ENCODE measurements around the gene IL16.
"Not testable (repeated sequence)": the region's sequence is repeated elsewhere in the genome, so short reads cannot be mapped to it uniquely, and the experiment has no call there.

Gene IL16

DNA sequence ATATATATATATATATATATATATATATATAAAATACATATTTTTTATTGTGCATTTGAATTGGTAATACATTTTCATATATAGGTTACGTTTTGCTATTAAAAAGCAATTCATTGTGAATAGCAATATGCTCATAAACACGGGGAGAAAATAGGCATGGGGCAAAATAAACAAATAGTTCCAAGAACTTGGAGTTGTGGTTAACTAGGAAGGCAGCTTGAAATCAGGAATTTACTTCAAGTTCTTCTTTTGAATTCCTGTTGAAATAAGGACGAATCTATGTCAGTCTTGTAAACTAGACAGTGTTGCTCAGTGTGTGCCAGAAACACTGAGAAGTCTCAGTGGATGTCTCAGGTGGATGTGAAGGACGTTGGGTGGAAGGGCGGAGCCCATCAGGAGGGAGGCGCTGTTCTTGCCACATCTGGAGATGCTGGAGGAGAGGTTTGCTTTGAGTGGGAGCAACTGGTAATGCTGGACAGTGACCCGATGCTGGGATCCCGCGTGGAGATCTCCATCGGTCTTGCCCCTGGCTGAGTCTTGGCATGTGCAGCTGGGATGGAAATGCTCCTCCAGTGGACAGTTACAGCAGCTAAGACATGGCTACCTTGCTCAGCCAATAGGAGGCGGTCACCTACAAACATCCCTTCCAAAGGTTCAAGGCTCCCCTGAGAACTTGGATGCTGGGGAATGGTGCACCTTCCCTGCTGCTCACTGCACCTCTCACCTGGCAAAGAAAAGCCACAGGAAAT is 2.5 kb downstream of the IL16 start:
- DNase-seq (ENCODE audit: low read depth in 2 of 2) = no peak

DNA sequence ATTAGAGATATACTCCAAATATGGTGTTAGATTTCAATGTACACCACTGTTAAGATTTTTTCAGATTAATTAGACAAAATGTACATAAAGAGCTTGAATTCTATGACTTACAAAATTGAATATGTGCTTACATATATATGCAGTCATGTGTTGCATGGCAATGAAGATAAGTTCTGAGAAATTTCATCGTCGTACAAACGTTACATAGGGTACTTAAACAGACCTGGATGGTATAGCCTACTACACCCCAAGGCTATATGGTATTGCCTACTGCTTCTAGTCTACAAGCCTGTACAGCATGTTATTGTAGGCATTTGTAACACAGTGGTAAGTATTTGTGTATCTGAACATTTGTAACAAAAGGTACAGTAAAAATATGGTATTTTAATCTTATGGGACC is 9.3 kb downstream of the IL16 start:
- DNase-seq (ENCODE audit: low read depth in 2 of 2) = no peak

DNA sequence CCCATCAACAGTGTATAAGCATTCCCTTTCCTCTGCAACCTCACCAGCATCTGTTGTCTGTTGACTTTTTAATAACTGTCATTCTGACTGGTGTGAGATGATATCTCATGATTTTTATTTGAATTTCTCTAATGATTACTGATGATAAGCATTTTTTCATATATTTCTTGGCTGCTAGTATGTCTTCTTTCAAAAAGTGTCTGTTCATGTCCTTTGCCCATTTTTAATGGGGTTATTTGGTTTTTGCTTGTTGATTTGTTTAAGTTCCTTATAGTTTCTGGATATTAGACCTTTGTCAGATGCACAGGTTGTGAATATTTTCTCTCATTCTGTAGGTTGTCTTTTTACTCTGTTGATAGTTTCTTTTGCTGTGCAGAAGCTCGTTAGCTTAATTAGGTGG is 11.3 kb downstream of the IL16 start:
- not testable (repeated sequence) for DNase-seq (ENCODE audit: low read depth in 2 of 2)

DNA sequence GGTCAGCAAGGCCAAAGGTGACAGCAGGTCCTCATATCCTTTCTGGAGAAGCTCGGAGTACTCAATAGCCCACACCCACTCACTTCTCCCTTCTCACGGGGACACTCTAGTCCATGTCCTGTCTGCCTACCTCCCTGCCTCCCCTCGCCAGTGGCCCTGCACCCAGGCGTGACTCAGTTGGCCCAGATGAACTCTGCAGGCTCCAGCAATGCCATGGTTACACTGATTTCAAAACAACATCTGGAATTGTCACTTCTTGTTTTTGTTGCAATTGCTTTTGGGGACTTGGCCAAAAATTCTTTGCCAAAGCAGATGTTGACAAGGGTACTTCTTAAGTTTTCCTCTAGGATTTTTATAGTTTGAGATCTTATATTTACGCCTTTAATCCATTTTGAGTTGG is 13.0 kb downstream of the IL16 start:
- no peak for DNase-seq (ENCODE audit: low read depth in 2 of 2)

DNA sequence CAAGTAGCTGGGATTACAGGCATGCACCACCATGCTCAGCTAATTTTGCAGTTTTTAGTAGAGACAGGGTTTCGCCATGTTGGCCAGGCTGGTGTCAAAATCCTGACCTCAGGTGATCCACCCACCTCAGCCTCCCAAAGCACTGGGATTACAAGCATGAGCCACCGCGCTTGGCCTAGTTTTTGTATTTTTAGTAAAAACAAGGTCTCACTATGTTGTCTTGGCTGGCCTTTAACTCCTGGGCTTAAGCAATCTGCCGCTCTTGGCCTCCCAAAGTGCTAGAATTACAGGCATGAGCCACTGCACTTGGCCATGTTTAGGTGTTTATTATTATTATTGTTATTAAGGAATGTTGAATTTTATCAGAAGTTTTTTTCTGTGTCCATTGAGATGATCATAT is 14.7 kb downstream of the IL16 start:
- no peak for DNase-seq (ENCODE audit: low read depth in 2 of 2)

DNA sequence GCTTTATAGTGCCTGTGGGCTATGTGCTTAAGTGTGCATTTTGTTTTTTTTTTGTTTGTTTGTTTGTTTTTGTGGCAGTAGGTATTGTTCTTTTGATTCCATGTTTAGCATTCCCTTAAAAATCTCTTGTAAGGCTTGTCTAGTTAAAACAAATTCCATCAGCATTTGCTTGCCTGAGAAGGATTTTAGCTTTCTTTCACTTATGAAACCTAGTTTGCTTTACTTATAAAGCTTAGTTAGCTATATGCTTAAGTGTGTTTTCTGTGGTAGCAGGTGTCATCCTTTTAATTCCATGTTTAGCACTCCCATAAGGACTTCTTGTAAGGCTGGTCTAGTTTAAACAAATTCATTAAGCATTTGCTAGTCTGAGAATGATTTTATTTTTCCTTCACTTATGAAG is 17.3 kb downstream of the IL16 start:
- DNase-seq (ENCODE audit: low read depth in 2 of 2) = no peak

DNA sequence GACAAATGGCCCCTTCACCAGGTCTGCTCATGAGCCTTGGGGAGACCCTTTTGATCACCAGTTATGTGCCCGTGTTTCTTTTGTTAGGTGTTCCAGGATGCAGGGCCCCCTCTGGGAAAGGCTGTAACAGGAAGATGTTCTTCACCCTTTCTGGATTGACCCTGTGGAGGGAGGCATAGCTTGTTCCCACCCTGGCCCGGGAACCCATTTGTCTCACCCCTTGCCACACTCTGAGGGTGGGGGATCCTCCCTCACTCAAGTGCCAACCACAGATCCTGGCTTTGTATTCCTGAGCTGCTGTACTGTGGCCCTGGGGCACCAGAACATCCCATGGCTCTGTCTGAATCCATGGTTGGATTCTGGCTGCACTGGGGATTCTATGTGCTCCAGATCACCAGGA is 18.9 kb downstream of the IL16 start:
- no peak for DNase-seq (ENCODE audit: low read depth in 2 of 2)

DNA sequence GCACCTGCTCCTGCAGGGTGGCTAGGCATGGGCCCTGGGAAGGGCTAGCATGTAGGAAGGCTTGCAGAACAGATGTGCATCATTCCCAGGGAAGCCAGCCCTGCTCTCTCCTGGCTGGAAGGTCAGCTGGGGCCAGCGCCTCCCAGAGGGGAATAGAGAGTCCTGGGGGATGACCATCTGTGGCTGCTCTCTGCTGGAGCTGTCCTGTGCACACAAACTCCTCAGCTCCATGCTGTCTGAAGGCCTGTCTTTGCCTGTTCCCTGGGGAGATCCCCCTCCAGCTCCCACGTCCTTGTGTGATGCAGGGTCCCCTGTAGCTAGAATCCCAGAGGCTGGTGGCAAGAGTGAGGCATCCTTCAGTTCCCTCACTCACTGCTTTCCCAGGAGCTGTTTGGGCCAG is 19.3 kb downstream of the IL16 start:
- no peak for DNase-seq (ENCODE audit: low read depth in 2 of 2)

DNA sequence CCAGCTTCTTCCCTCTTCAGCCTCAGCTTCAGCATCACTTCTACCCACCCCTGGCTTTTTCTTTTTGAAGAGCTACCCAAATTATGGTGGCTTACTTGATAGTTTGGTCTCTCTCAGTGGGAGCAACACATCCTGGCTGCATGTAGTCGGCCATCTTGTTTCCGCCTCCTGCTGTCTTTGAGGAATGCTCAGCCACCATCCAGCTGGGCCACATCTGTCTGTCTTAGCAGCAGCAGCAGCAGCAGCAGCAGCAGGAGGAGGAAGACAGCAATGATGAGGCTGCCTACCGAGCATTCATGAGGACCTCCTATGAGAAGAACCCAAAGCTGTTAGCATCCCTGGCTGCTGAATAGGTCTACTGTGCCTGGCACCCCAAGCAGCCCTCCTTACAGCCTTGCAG is 19.7 kb downstream of the IL16 start:
- no peak for DNase-seq (ENCODE audit: low read depth in 2 of 2)

DNA sequence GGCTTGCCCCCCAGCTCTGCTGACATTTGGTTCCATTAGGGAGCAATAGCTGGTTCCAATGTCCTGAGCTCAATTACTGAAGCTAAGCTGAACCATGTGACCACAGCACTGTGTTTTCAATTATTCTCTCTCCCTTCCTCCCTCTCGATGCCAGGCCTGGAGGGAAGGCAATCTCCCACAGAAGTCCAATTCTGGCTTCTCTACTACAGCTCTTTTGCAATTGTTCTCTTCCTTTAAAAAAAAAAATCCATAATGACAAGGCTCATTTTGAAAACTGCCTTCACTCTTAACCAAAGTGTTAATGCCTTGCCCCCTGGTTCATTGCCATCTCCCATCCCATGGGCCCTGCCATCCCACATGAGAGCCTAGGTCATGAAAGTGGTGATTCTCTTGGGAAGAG is 24.8 kb downstream of the IL16 start:
- no peak for DNase-seq (ENCODE audit: low read depth in 2 of 2)

DNA sequence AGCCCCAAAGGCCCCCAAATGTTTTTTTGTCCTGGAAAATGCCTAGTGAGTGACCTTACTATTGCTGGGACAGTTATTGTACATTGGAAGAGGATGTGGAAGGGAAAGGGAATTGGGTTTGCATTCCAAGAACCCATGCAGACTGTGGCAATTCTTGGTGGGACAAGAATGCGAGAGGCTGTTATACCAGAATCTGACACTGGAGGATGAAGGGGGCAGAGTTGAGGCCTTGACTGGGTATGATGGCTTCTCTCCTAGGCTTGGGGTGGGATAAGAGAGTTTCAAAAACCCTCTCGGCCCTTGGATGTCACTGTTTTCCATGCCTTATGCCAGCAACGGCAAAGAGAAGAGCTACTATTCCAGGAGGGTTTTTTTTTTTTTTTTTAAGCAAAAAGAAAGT is 25.3 kb downstream of the IL16 start:
- no peak for DNase-seq (ENCODE audit: low read depth in 2 of 2)

DNA sequence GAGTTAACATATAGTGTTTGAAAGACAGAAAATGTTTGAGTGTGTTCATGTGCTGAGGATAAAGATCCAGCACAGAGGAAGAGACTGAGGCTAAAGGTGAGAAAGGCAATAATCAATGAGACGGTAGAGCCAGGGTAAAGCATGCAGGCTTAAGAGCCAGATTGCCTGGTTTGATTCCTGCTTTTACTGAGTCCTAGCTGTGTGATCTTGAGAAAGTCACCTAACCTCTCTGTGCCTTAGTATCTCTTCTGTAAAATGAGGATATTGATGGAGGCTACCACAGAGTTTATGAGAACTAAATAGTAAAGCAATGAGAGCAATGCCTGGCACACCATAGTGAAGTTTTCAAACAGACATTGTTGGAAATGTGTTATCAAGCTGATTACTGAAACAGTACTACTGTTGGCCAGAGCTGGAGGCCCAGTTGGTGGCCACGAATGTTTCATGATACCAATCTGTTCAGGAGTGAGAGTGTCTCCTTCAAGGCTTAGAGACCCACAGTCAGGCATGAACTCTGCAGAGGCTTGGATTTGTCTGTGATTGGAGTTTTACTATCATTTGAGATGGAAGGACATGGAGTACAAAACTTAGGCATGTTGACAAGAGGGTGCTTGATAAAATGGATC is 26.8 kb downstream of the IL16 start:
- DNase-seq (ENCODE audit: low read depth in 2 of 2) = no peak

DNA sequence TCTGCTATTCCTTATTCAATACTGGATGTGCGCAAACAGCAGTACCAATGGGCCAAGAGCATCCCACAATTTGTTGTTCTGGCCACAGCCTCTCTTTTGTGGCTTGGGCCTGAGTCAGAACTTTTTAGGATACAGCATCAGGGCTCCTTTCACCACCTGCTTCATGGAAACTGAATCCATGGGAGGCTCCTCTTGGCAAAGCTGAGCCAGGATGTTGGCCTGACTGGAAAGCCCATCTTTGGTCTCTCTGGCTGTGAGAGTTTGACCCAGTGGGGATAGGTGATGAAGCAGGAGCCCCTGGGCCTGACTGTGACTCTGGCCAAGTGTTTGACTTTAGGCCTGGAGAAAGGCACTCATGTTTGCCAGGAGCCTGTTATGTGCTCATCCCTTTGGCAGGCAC is 27.6 kb downstream of the IL16 start:
- DNase-seq (ENCODE audit: low read depth in 2 of 2) = no peak

DNA sequence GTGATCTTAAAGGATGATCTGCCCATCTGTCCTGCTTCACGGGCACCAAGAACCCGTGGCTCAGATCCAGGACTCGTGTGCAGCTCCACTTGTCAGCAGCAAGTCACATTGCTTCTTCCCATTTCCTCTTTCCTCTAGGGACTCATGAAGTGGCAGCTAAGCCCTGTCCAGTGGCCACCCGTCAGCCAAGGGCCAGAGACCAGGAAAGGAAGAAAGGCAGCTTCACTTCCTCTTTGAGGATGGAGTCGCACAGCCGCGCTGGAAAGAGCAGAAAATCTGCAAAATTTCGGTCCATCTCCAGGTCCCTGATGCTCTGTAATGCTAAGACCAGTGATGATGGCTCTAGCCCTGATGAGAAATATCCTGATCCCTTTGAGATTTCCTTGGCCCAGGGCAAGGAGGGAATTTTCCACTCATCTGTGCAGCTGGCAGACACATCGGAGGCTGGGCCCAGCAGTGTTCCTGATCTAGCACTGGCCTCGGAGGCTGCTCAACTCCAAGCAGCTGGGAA is 28.5 kb downstream of the IL16 start:
- no peak for DNase-seq (ENCODE audit: low read depth in 2 of 2)

DNA sequence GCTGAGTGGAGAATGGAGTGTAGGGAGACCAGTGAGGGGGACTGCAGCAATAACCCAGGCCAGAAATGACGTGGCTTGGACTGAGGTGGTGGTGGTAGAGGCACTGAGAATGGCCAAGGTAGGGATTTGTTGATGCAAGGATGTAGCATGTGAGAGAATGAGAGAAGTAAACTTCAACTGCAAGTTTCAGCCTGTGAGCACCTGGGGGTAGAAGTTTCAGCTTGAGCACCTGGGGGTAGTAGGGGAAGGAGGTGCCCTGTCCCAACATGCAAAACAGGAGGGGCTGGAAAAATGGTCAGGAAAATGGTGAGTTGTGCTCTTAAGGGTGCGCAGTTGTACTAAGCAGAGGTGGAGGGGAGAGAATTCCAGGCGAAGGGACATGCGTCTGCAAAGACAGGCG is 31.0 kb downstream of the IL16 start:
- DNase-seq (ENCODE audit: low read depth in 2 of 2) = no peak

DNA sequence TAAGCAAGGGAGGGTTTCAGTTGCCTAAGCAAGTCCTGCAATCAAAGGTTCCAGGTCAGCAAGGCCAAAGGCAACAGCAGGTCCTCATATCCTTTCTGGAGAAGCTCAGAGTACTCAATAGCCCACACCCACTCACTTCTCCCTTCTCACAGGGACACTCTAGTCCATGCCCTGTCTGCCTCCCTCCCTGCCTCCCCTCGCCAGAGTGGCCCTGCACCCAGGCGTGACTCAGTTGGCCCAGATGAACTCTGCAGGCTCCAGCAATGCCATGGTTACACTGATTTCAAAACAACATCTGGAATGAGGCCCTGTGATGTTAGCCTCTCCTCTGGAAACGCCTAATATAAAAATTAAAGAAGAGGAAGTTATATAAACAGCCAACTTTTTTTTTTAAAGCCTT is 32.9 kb downstream of the IL16 start:
- no peak for DNase-seq (ENCODE audit: low read depth in 2 of 2)

DNA sequence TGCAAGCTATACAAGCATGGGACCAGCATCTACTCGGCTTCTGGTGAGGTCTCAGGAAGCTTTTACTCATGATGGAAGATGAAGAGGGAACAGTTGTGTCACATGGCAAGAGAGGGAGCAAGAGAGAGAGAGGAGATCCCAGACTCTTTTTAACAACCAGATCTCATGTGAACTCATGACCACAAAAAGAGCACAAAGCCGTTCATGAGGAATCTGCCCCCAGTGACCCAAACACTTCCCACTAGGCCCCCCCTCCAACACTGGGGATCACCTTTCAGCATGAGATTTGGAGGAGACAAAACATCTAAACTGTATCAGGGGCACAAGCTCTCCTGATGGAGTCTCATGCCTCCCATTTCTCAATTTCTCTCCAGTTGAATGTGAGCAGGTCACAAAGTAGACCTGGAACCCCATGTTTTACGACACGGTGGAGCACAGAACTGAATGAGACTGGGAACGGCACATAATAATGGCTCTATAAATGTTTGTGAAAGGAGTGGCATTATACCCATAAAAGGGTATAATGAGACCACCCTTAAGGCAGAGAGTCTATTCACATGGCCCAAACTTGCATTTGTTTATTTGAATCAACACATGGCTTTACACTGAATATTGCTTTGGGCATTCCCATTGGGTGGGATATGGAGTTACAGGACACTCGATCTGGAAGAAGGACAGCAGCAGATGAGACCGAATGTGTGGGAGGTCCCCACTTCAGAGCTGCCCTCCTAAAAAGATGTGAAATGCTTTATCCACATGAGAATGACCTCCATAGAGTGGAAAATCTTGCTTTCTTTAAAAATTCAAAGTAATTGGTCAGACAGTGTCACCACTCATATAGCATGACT is 38.8 kb downstream of the IL16 start:
- no peak for DNase-seq (ENCODE audit: low read depth in 2 of 2)

DNA sequence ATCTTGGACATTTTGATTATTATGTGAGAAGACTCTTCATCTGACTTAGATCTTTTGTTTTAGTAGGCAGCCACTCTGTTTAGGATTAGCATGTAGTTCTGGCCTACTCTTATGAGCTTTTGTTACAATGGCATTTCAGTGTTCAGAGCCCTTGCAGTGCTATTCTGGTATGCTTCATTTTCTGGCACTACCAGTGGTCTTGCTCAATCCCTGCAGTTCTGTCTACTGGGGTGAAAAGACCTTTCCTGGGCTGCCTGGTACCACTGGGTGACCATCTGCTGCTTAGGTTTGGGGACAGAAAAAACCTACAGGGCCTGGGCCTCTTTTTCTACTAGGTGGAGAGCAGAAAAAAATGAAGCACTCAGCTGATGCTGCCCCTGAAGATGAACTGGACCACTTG is 42.5 kb downstream of the IL16 start:
- DNase-seq (ENCODE audit: low read depth in 2 of 2) = no peak

DNA sequence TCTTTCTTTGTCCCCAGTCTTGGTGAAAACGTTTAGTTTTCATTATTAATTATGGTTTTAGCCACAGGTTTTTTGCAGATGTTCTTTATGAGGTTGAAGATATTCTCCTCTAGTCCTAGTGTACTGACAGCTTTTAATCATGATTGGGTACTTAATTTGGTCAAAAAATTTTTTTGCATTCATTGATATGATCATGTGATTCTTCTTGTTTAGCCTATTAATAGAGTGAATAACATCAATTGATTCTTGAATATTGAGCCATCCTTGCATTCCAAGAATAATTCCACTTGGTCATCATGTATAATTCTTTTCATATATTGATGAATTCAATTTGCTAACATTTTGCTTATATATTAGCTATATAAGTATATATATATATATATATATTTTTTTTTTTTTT is 46.1 kb downstream of the IL16 start:
- no peak for DNase-seq (ENCODE audit: low read depth in 2 of 2)

DNA sequence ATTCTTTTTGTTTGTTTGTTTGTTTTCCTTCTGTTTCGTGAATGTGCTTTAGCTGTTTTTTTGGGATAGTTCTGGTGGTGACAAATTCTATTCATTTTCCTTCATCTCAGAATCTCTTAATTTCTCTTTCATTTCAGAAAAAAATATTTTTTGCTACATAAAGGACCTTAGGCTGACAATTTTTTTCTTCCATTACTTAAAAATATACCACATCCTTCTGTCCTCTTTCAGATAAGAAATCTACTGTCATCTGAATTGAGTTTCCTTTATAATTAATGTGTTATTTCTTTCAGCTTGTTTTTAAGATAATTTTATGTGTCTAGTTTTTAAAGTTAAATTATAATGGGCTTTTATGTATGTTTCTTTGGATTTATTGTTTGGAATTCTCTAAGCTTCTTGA is 47.6 kb downstream of the IL16 start:
- no peak for DNase-seq (ENCODE audit: low read depth in 2 of 2)

DNA sequence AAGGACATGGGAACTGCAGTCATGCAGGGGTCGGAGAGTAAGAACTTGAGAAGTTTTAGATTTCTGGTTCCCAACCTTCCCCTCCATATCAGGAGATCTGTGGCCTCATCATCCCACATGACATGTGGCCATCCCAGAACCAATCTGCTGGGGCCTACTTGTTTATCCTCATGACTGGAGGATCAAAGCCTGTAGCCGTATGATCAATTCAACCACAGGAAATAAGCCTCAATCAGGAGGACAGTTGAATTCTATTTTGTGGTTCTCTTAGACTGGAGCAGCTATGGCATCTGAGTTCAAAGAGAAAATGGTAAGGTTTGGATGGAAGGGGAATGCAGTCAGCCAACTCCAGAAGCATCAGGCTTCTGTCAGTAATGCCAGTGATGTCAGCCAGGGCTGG is 57.2 kb downstream of the IL16 start:
- DNase-seq (ENCODE audit: low read depth in 2 of 2) = no peak

DNA sequence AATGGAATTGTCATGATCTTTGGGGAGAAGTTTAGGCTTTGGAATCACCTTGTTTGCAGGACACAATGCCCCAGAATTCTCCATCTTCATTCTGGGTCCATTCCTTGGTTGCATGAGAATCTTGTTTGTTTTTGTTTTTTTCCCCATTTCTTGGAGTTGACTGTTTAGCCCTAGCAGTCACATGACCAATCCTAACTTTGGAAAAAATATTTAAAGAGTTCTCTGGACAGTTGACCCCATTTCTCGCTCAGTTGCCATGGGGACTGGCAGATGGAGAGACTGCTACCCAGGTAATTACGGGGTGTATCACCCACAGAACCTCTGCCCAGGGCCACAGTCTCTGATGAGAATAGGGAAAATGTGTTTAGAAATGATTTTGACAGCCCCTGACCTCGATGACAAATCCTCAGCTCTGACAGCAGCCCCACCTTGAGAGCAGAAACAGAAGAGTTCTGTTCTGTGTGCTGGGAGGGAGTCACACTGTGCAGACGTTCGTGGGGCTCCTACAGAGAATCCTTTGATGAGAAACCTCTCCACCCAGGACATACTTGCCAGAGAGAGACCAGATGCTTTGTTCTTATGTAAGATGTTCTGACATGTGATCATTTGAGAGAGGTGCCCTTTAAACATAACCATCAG is 57.7 kb downstream of the IL16 start:
- DNase-seq (ENCODE audit: low read depth in 2 of 2) = no peak
